DOHH2 (cell line): ENCODE data around the gene GFRA1.

Experiments
- H3F3A ChIP-seq: fragments of 200-600 bp; sonication (generic), shearing (Covaris generic); 2 replicates; pipeline ENCODE4 v1.6.0; 2016; ENCODE audit warnings: antibody characterized with exemption, mild to moderate bottlenecking; ENCODE audit not compliant: control insufficient read depth, insufficient read depth
- H3K27ac ChIP-seq: fragments of 200-600 bp; sonication (generic); 2 replicates; pipeline ENCODE4 v1.5.1; 2014; ENCODE audit warnings: low read depth, mild to moderate bottlenecking, low read length, moderate library complexity
- H3K27me3 ChIP-seq: fragments of 200-600 bp; sonication (generic); 2 replicates; pipeline ENCODE4 v1.6.1; 2014; ENCODE audit warnings: mild to moderate bottlenecking, low read length, mixed read lengths; ENCODE audit not compliant: control insufficient read depth
- H3K36me3 ChIP-seq: fragments of 200-600 bp; sonication (generic); 2 replicates; pipeline ENCODE4 v1.6.1; 2014; ENCODE audit warnings: mild to moderate bottlenecking, low read length, moderate library complexity, mixed read lengths; ENCODE audit not compliant: control insufficient read depth
- H3K4me1 ChIP-seq: fragments of 200-600 bp; sonication (generic); 2 replicates; pipeline ENCODE4 v1.6.1; 2014; ENCODE audit warnings: mild to moderate bottlenecking, low read length, mixed read lengths; ENCODE audit not compliant: control insufficient read depth
- H3K4me2 ChIP-seq: fragments of 200-600 bp; sonication (generic); 2 replicates; pipeline ENCODE4 v1.6.0; 2014; ENCODE audit warnings: mild to moderate bottlenecking, low read length, moderate library complexity
- H3K4me3 ChIP-seq: fragments of 200-600 bp; sonication (generic); 2 replicates; pipeline ENCODE4 v1.5.1; 2014; ENCODE audit warnings: mild to moderate bottlenecking, low read length, mixed read lengths
- H3K79me2 ChIP-seq: fragments of 200-600 bp; sonication (generic); 2 replicates; pipeline ENCODE4 v1.6.1; 2014; ENCODE audit warnings: mild to moderate bottlenecking, low read length, mixed read lengths; ENCODE audit not compliant: control insufficient read depth
- H3K9me2 ChIP-seq: fragments of 200-600 bp; sonication (generic); replicated peaks from 2 replicates; pipeline ENCODE4 v1.6.1; 2014; ENCODE audit warnings: mild to moderate bottlenecking, low read length, mixed read lengths; ENCODE audit not compliant: control insufficient read depth
- H3K9me3 ChIP-seq: fragments of 200-600 bp; sonication (generic); 2 replicates; pipeline ENCODE4 v1.6.1; 2014; ENCODE audit warnings: antibody characterized with exemption, low read length, mixed read lengths; ENCODE audit not compliant: control insufficient read depth, insufficient read depth
- H4K20me1 ChIP-seq: fragments of 200-600 bp; sonication (generic); 2 replicates; pipeline ENCODE4 v1.6.0; 2014; ENCODE audit warnings: low read depth, mild to moderate bottlenecking, antibody characterized with exemption, low read length, moderate library complexity; ENCODE audit not compliant: control insufficient read depth, insufficient read depth
- EZH2phosphoT487 ChIP-seq: fragments of 200-600 bp; sonication (generic); IDR thresholded peaks from 2 replicates; pipeline ENCODE4 v1.6.1; 2017; ENCODE audit warnings: borderline replicate concordance, mild to moderate bottlenecking, antibody characterized with exemption, low read length, moderate library complexity, mixed read lengths
- TF ChIP-seq, protein P1 (sequence below): fragments of 200-600 bp; sonication (generic); IDR thresholded peaks from one replicate; pipeline ENCODE4 v1.5.1; 2014; ENCODE audit warnings: antibody characterized with exemption, mild to moderate bottlenecking, low read depth, low read length; ENCODE audit not compliant: poor library complexity, severe bottlenecking

The GFRA1 gene

DNA sequence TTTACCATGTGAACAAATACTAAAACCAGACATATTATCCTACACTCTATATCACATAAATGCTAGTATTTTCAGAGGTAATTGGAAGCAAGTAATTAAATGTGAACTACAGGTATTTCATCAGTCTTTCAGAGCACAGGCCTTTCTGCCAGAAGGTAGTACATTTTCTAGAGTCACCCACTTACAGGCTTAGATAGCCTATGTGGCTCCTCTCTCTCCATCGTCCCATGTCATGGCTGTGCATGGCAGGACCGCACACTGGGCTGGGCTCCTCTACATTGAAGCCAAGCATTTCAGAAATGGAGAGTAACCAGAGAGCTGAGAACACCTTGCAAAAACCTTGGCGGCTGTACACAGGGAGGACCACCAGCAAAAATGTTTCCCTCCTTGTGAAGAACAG is 49.7 kb downstream of the GFRA1 start:
- Histone ChIP-seq H3K9me3 (no peaks in the 10 kb centered on the region), H3F3A (no peaks in the 10 kb centered on the region), H3K27me3 (no peaks in the 10 kb centered on the region), H3K4me2 (no peak overlapping the region), H4K20me1 (no peaks in the 10 kb centered on the region), H3K79me2 (no peaks in the 10 kb centered on the region), H3K36me3 (no peaks in the 10 kb centered on the region), H3K9me2 (no peaks in the 10 kb centered on the region), H3K4me3 (no peak overlapping the region), H3K27ac (no peak overlapping the region), H3K4me1 (no peaks in the 10 kb centered on the region)
- no peak for TF ChIP-seq EZH2phosphoT487
- TF ChIP-seq, protein P1, sequence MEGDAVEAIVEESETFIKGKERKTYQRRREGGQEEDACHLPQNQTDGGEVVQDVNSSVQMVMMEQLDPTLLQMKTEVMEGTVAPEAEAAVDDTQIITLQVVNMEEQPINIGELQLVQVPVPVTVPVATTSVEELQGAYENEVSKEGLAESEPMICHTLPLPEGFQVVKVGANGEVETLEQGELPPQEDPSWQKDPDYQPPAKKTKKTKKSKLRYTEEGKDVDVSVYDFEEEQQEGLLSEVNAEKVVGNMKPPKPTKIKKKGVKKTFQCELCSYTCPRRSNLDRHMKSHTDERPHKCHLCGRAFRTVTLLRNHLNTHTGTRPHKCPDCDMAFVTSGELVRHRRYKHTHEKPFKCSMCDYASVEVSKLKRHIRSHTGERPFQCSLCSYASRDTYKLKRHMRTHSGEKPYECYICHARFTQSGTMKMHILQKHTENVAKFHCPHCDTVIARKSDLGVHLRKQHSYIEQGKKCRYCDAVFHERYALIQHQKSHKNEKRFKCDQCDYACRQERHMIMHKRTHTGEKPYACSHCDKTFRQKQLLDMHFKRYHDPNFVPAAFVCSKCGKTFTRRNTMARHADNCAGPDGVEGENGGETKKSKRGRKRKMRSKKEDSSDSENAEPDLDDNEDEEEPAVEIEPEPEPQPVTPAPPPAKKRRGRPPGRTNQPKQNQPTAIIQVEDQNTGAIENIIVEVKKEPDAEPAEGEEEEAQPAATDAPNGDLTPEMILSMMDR, result no peak

DNA sequence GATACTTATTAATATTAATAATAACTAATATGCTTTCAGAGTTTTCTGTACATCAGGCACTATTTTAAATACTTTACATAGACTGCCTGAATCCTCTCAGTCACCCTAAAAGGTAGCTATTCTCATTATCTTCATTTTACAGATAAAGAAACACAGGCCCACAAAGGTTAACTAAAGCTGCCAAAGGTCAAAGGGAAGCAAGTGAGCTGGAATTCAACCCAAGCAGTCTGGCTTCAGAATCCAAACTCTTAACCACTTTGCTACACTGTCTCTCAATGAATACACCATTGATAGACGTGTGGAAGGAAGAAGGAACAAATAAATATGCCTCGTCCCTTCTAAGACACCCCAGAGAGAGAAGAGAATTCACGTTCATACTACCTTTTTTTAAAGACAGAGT is 52.0 kb downstream of the GFRA1 start:
- no peaks in the 10 kb centered on the region for H3K27me3 ChIP-seq
- H3K79me2 ChIP-seq, result no peaks in the 10 kb centered on the region
- no peaks in the 10 kb centered on the region for H3K9me3 ChIP-seq
- no peaks in the 10 kb centered on the region for H3K9me2 ChIP-seq
- H3K4me3 ChIP-seq, result no peak overlapping the region
- H3K27ac ChIP-seq, result no peak overlapping the region
- no peaks in the 10 kb centered on the region for H3K36me3 ChIP-seq
- TF ChIP-seq, protein P1, result no peak
- no peak for TF ChIP-seq EZH2phosphoT487
- no peak overlapping the region for H3K4me2 ChIP-seq
- no peaks in the 10 kb centered on the region for H3F3A ChIP-seq
- no peaks in the 10 kb centered on the region for H4K20me1 ChIP-seq
- no peaks in the 10 kb centered on the region for H3K4me1 ChIP-seq

DNA sequence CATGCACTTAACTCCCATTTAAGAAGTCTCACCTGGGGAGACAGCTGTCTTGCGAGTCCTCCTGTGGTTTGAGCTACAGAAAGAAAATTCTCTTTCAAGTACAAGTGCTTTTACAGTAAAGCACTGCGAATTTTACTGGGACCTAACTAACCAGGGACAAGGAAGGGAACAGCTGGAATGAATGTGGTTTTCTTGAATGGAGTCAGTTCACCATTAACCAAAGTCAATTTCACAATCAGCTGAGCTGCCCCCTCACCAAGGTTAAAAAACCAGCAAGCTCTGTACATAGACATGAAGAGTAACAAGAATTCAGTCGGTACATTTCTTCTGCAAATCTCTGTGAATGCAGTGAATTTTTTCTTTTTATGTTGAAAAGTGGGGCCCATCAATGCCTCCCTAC is 56.3 kb downstream of the GFRA1 start:
- H3K4me2 ChIP-seq, result no peak overlapping the region
- no peaks in the 10 kb centered on the region for H4K20me1 ChIP-seq
- no peaks in the 10 kb centered on the region for H3K36me3 ChIP-seq
- TF ChIP-seq, protein P1, result no peak
- TF ChIP-seq EZH2phosphoT487, result no peak
- H3K79me2 ChIP-seq, result no peaks in the 10 kb centered on the region
- H3K27ac ChIP-seq, result no peak overlapping the region
- no peaks in the 10 kb centered on the region for H3K4me1 ChIP-seq
- no peak overlapping the region for H3K4me3 ChIP-seq
- H3F3A ChIP-seq, result no peaks in the 10 kb centered on the region
- no peaks in the 10 kb centered on the region for H3K27me3 ChIP-seq
- no peaks in the 10 kb centered on the region for H3K9me2 ChIP-seq
- H3K9me3 ChIP-seq, result no peaks in the 10 kb centered on the region

DNA sequence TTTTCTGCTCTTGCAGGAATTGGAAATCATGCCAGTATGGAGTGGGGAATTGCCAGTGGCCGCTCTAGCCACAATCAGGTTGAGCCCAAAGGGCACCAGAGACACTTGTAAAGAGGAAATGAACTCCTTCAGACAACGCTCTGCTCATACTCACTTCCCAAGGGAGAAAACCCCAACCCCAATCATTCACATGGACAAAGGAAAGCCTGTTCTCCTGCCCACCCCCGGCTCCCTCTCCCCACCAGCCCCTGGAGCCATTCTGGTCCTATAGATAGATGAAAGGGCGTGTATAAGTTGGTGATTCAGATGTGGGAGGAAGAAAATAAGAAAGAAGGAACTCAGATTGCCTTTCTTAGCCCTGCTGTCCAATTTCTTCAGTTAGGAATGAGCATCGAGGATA is 57.4 kb downstream of the GFRA1 start:
- Histone ChIP-seq H3K4me2 (no peak overlapping the region), H3K4me1 (no peaks in the 10 kb centered on the region)

More for the DNA sequence above, 57.4 kb downstream of the GFRA1 start:
- H3K79me2 ChIP-seq, result no peaks in the 10 kb centered on the region
- no peaks in the 10 kb centered on the region for H3K36me3 ChIP-seq
- TF ChIP-seq, protein P1, result no peak
- no peak for TF ChIP-seq EZH2phosphoT487
- H3K4me3 ChIP-seq, result no peak overlapping the region
- H3K9me3 ChIP-seq, result no peaks in the 10 kb centered on the region
- no peaks in the 10 kb centered on the region for H4K20me1 ChIP-seq
- no peaks in the 10 kb centered on the region for H3K9me2 ChIP-seq
- H3K27ac ChIP-seq, result no peak overlapping the region
- H3F3A ChIP-seq, result no peaks in the 10 kb centered on the region
- no peaks in the 10 kb centered on the region for H3K27me3 ChIP-seq
